Measurements from ENCODE around the gene DPYSL4.

GRCh38 chr10:132204078-132204780 lies 17.5 kb downstream of the DPYSL4 start:
- no peak for TF ChIP-seq CTCF (IDR thresholded peaks at IDR 0.05; ENCODE audit: low read depth, low read length, poor library complexity, severe bottlenecking)
- TF ChIP-seq EZH2phosphoT487 (IDR thresholded peaks at IDR 0.05; ENCODE audit: borderline replicate concordance, low read length) = no peak
